GM19372 (cell line): ENCODE results near the gene PRSS38.
A peak's percentile ranks its signal among the peaks of the same experiment; 100 is the strongest.

ENCODE experiments used
- ATAC-seq: cut with Tn5 transposase; IDR thresholded peaks from one replicate; pipeline ENCODE4 v1.9.1; 2021; ENCODE audit warnings: mild to moderate bottlenecking, low read depth, moderate library complexity; ENCODE audit not compliant: unreplicated experiment

PRSS38 gene

GRCh38 chr1:227778401-227778947 is 37.0 kb upstream of the PRSS38 start:
- ATAC-seq = no peak

DNA sequence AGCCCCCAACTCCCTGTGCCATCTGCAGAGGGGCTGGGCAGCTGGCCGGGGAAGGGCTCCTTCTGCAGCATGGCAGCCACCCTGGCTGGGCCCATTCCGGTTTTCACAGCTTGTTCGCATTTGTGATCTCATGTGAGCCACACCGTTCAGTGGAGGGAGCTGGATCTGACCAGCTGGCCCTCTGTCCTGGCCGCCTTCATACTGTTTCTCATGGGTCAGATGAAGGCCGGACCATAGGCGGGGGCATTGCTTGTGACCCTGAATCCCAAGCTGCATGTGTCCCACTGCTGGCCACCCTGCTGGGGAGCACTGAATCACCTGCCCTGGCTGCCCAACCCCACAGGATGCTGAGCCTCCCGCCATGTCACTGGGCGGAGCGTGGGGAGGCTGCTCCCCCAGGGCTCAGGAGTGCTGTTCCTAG is 36.4 kb upstream of the PRSS38 start:
- no peak for ATAC-seq

GRCh38 chr1:227779685-227780084 is 35.8 kb upstream of the PRSS38 start:
- ATAC-seq = no peak

GRCh38 chr1:227780101-227781044 is 35.1 kb upstream of the PRSS38 start:
- no peak for ATAC-seq

DNA sequence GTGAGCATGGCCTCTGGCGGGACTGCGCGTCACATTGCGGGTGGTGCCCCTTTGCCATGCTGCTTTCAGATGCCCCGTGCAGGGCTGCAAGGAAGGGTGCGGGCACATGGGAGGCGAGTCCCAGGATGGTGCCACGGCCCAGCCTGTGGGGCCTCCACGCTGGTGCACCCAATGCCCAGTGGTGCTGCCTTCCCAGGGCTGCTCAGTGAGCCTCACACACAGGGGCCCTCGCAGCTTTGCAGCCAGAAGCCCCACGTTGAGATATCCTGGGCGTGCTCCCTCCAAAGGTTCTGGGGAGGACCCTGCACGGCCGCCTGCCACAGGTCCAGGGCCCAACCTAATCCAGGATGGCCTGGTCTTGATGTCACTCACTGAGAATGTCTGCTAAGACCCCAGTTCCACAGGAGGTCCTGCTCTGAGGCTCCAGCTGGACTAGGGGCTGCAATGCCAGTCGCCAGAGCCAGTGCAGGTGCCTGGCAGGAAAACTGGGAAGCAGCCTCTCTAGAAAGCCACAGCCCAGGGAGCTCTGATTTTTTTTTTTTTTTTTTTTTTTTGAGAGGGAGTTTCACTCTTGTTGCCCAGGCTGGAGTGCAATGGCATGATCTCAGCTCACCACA is 34.1 kb upstream of the PRSS38 start:
- ATAC-seq = no peak

DNA sequence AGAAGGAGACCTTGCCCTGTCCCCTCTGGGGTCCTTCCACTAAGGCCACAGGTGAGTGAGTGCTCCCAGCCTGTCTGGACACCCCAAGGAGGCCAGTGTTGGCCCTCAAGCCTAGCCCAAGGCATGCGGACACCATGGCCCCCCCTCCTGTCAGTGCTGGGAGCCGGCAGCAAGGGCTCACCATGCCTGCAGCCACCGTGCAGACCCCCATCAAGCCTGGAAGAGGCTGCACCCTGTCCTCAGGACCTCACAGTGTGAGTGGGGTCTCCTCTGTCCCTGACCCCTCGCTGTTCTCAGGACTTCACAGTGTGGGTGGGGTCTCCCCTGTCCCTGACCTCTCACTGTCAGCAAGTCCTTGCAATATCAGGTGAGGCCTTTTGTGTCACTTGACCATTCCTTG is 33.2 kb upstream of the PRSS38 start:
- no peak for ATAC-seq

DNA sequence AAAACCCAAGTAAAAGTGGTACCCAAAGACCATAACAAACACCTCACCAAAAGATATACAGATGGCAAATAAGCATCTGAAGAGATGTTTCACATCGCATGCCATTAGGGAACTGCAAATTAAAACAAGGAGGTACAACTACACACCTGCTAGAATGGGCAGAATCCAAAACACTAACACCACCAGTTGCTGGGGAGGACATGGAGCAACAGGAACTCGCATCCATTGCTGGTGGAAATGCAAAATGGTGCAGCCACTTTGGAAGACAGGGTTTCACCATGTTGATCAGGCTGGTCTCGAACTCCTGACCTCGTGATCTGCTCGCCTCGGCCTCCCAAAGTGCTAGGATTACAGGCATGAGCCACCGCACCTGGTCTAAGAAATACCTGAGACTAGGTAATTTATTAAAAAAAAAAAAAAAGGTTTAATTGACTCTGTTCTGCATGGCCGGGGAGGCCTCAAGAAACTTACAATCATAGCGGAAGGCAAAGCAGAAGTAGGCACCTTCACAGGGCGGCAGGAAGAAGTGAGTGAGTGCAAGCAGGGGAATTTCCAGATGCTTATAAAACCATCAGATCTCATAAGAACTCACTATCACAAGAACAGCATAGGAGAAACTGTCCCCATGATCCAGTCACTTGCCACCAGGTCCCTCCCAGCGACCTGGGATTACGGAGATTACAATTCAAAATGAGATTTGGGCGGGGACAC is 30.2 kb upstream of the PRSS38 start:
- ATAC-seq = no peak

DNA sequence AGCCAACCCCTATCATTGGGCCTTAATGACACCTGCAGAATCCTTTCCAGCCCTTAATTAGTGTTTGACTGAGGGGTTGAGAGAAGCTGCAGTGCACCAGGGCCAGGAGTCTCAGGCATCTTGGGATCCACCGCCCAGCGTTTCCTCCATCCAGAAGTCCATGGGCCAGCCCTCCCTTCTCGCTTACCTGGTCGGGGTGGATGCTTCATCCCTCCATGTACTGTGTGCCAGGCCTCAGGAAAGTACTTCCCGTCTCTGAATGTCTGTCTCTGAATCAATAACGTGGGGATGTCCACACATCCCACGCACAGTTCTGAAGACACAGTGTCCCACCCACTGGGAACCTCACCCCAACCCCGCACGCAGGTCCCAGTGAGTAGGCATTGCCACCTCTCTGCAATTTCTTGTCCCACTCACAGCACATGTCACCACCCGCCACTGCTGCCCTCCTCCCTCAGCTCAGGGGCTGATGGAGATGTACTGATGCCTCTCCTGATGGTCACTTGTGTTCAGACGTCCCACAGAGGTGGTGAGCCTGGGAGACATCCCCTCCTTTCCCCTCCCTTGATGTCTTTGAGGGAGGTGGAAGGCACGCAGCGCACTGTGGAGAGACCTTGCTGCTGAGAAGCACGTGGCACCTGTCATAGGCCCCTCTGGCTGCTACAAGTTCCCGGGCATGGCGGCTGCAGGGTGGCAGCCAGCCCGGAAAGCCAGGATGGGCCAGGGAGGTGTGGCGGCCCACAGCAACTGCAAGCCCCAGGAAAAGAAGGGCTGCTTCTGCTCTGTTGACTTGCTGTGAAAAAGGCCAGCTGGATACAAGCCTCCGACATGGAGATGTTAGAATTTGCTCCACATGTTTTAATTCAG is 29.4 kb upstream of the PRSS38 start:
- no peak for ATAC-seq

- ATAC-seq = no peak
Measured at GRCh38 chr1:227786673-227787512, 28.6 kb upstream of the PRSS38 start.

- peak; percentile 90 for ATAC-seq
Measured at GRCh38 chr1:227787513-227788270, 27.8 kb upstream of the PRSS38 start.

GRCh38 chr1:227788271-227789083 is 27.0 kb upstream of the PRSS38 start:
- peak; percentile 57 for ATAC-seq

GRCh38 chr1:227789084-227790033 is 26.1 kb upstream of the PRSS38 start:
- ATAC-seq = no peak

DNA sequence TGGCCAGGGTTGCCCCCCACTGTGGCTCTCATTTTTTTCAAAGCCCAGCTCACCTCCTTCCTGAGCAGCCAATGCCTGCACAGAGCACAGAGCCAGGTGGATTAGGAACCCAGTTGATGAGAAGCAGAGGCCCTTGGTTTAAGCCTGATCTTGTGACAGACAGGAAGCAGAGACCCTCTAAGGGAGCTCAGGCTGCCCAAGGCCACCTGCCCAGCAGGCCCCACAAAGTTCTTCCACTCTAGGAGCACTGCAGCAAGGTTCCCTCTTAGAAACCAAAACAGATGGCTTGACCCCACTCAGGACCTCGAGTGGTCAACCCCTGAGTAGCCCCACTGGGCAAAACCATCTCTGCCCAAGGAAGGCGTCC is 25.5 kb upstream of the PRSS38 start:
- no peak for ATAC-seq

DNA sequence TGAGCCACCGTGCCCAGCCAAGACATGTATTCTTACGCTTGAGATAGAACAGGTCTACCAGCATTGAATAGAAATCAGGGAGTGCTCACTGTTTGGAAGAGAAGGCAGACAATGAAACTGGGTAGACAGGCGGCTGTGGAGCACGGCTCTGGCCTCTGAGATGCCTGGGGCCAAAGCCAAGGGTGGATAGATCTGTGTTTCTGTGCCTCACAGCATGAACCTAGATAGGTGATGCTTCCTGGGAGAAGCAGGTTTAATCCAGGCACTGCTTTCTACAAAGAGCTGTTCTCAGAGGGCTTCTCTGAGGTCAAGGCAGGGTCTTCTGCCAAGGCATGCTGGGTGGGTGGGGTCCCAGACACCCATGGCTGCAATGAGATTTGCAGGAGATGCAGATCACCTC is 24.6 kb upstream of the PRSS38 start:
- ATAC-seq = no peak

- no peak for ATAC-seq
Measured at GRCh38 chr1:227791425-227792143, 23.9 kb upstream of the PRSS38 start.
